ENCODE measurements around the gene CNN3.

The CNN3 gene

GRCh38 chr1:94884507-94884906 lies 42.4 kb downstream of the CNN3 start:
- no peak for DNase-seq

- DNase-seq, result no peak
Observed at GRCh38 chr1:94884106-94884505, 42.8 kb downstream of the CNN3 start.

DNA sequence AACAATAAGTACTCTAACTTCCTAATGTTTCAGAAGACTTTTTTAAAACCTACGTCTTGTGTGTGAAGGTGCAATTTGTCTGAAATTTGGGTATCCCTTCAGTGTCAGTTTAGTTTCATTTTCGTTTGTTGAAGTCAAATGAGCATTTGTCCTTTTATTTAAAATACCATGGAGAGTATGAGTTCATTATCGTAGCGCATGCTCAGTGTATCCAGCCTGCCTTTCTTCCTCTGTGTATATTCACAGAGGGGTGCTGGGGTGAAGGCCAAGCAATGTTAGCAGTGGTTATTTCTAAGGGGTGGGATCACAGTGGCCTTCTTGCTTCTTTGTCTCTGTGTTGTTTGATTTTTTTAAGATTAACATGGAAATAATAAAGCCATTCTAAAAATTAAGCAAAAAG lies 43.2 kb downstream of the CNN3 start:
- DNase-seq, result no peak

- no peak for DNase-seq
Observed at GRCh38 chr1:94878329-94878728, 48.6 kb downstream of the CNN3 start.

DNA sequence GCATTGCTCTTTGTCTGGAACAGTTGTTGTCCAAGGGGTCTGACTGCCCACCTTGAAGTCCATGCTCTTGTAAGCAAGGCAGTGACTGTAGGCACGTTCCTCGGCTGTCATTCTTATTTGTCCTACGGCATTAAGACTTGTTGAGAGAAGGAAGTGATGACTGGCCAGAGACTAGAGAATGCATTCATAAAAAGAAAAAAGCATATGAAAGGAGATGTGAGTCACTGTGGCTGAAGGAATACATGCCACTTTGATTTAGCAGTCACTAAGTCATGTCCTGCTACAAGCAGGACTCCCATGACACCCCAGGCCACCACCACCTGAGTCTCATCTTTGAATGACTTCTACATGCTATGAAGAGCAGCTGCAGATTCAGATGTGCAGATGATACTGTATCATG lies 50.5 kb downstream of the CNN3 start:
- DNase-seq, result no peak

- DNase-seq, result no peak
Observed at GRCh38 chr1:94875794-94876193, 51.1 kb downstream of the CNN3 start.

GRCh38 chr1:94874423-94874822 lies 52.5 kb downstream of the CNN3 start:
- no peak for DNase-seq

DNA sequence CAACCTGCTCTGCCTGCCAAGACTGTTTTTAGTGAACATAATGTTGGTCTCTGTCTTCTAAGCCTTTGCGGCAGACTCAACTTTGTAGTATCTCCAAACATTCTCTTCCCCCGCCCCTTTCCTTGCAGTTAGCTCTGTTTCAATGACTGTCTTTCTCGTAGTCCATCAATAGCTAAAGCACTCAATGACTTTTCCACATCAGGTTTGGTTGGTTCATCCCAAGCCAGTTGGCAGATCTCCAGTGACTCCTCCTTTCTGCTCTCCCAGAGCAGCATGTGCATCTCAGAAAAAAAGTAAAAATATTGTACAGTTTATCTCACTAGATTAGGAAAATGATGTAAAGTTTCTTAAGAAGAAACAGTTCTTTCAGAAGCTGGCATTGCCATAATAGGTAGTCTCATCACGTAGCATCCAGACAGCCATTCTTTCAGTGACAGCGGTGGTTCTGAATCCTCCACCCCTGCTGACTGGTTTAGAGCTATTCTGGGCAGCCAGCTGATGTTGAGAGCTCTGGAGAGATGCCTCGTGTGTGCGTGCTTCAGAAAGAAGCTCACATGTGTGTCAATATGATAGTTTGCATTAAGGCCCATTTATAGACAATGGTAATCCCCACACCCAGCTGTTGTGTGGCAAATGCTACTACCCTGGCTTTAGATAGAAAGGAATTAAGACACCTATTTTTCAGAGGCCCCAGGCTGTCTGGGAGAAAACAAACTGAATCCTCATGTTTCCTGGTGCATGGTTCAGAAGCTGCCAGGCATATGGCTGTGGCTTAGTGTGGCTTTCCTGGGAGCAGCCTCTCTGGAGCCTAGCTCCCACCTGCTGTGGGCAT lies 53.2 kb downstream of the CNN3 start:
- no peak for DNase-seq

- no peak for DNase-seq
Observed at GRCh38 chr1:94872771-94873495, 54.0 kb downstream of the CNN3 start.

DNA sequence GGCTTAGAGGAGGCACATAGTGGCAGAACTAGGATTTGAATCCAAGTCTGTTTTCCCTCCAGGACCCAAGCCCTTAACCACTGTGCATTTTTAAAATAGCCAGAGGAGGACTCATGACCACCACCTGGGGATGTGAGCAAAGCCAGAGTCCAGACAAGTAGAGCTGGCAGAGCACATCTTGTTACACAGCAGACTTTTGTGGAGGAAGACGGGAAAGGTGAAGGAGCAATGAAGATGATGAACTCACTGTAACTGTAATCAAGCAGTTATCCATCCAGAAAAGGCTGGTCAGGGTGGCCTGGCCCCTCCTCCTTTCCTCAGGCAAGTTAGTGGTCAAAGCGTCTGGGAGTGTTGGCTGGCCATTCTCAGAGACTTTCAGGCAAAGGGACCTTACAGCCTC lies 55.9 kb downstream of the CNN3 start:
- no peak for DNase-seq

GRCh38 chr1:94866164-94866807 lies 60.6 kb downstream of the CNN3 start:
- DNase-seq, result no peak

- DNase-seq, result no peak
Observed at GRCh38 chr1:94865360-94865759, 61.5 kb downstream of the CNN3 start.

DNA sequence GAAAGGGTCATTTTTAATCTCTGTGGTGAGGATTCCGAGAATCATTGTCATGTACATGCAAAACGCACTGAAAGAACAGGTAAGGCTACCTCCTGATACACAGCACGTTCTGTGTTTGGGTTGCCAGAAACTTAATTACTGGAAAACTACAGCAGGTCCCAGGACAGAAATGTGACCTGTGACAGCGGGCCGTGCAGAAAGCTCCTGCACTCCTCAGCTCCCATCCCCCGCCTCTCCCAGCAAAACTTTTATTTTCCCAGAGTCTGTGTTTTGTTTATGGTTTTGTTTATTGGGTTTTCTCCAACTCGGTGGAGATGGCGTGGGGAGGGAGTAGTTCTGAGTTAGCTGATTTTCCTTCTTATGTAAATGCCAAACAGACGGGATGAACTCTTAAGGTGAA lies 62.1 kb downstream of the CNN3 start:
- DNase-seq, result no peak

DNA sequence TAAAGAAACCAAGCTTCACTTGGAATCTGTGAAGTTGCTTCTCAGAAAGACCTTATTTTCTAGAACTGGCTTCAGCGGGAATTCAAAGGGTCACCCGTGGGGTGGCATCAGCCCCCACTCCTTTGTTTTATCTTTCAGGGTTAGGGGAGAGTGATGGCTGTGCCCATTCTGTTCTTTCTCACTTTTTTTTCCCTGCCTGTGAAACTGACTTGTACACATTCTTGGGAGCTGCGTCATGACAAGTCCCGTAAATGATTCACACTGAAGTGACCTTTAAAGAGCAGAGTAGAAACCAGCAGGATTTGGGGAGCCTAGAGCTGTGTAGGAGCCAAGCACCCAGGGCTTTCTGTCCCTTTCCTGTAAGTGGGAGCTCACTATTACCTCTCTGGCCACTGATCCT lies 63.0 kb downstream of the CNN3 start:
- no peak for DNase-seq

GRCh38 chr1:94863297-94863911 lies 63.5 kb downstream of the CNN3 start:
- DNase-seq, result no peak

GRCh38 chr1:94862718-94863117 lies 64.2 kb downstream of the CNN3 start:
- DNase-seq, result no peak

DNA sequence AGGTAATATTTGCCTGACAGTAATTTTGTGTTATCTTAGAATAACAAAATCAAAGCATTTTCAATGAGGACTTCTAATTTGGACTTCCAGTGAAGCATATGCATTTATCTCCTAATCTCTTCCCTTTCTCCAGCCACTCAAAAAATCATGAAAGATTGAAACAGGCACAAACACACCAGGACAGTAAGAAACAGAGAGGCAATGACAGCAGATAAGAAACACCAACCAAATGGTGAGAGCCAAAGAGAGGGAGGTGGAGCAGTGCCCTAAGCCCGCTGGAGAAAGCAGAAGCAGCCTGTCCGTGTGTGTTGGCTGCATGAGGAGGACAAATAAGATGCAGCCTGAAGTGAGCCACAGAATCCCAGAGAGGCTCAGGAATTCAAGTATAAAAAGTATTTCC lies 67.7 kb downstream of the CNN3 start:
- no peak for DNase-seq

DNA sequence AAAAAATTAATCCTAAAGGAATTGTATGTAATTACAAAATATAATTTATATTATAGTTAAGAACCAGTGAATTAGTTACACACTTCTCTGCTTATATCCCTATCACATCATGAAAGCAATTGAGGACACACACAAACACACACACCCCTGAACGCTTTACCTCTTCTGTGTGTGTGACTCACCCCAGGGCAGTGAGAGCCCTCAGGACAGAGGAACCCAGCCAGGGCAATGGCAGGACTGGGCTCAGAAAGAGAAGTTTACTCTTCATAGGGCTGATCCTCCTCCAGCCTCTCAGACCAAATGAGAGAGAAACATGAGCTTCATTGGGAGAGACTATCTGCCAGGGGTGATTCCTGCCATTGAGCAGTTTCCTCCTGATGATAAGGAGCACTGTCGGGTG lies 68.6 kb downstream of the CNN3 start:
- DNase-seq, result no peak

DNA sequence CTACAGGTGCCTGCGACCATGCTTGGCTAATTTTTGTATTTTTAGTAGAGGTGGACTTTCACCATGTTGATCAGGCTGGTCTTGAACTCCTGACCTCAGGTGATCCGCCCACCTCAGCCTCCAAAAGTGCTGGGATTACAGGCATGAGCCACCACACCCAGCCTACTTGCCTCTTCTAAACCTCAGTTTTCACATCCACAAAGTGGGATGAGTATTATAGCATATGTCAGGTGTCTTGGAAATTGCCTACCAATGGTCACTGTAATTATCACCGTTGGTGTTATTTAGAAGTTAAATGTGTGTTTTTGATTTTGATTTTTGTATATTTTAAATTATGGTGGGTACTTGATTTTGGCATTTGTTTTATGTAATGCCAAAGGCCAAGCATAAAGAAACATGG lies 70.0 kb downstream of the CNN3 start:
- DNase-seq, result no peak

- DNase-seq, result no peak
Observed at GRCh38 chr1:94856004-94856403, 70.9 kb downstream of the CNN3 start.

DNA sequence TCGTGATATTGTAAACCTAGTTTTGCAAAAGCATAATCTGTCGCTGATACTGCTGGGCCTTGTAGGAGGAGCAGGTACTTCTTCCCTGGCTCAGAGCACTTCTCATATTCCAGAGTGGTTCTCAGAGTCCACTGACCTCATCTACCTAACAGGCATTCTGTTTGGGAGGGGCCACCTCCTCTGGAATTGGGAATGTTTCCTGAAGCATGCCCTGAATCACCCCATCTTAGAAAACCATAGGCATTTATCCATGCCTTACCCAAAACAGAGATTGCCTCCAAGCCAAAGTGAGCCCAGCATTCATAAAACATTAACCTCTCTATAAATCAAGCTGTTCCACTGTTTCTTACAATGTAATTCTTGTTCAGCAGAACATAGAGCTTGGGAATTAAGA lies 71.6 kb downstream of the CNN3 start:
- DNase-seq, result no peak

DNA sequence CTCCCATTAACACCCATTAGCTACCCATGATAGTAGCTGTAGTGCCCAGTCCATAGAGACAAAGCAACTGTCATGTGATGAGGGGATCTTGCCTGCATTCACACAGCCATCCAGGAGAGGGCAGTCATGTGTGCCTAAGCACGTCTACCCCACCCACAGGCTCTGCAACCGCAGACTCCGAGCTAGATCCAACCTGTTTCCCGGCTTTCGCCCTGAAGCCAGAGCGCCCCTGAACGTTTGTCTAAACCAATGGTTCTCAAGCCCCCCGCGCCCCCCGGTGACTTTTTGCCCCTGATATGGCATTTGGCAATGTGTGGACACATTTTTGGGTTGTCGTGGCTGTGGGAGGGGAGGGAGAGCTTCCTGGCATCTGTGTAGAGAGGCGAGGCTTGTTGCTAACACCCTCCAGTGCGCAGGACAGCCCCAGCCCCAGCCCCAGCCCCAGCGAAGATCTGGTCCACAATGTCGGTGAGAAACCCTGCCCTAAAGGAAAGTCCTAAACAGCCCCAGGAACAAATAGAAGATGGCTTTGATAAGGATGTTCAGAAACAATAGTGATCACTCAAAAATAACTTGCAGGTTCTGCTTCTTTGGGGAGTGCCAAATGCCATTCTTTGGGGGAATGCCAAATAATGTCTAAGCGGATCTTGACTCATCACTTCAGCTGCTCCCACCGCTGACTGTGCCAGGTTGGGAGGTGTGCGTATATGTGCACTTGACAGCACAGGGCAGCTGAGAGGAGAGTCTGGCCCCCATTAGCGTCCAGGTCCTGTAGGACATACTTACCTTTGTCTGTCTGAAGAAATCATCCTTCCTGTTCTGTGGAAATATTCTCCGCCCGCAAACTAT lies 72.2 kb downstream of the CNN3 start:
- DNase-seq, result peak; percentile 80 to 82

DNA sequence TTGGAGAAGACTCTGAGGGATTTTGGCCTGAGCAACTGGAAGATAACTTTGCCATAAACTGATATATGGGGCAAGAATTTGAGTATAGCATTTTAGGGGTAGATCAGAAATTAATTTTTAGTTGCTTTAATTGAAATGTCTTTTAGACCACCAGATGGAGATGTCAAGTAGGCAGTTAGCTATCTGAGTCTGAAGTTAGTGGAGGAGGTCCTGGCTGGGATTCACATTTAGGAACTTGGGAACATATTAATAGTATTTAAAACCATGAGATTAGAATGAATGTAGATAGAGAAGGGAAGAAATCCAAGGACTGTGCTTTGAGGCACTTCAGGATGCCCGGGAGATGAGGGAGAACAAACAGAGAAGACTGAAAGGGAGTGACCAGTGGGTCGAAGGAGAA lies 74.1 kb downstream of the CNN3 start:
- DNase-seq, result no peak

Measured in AML-193 (cell line).